Activated T-cell treated with anti-CD3 and anti-CD28 coated beads, Interleukin-2, amount 50 U/mL, for 1 hour (primary cell): ENCODE data around the gene CREB5.

Experiments
- DNase-seq: peaks from one replicate; pipeline ENCODE4 v3.0.0-alpha.2; 2020

CREB5 gene

GRCh38 chr7:28621369-28621841 is 209.1 kb downstream of the CREB5 start:
- no peak for DNase-seq

GRCh38 chr7:28623105-28623730 is 210.9 kb downstream of the CREB5 start:
- no peak for DNase-seq

GRCh38 chr7:28623863-28624262 is 211.5 kb downstream of the CREB5 start:
- DNase-seq: no peak

- no peak for DNase-seq
Measured at GRCh38 chr7:28625432-28625831, 213.1 kb downstream of the CREB5 start.

- no peak for DNase-seq
Measured at GRCh38 chr7:28626221-28626620, 213.9 kb downstream of the CREB5 start.

- DNase-seq: no peak
Measured at GRCh38 chr7:28626624-28627262, 214.4 kb downstream of the CREB5 start.

GRCh38 chr7:28627263-28627653 is 214.9 kb downstream of the CREB5 start:
- DNase-seq: no peak

GRCh38 chr7:28627896-28628295 is 215.6 kb downstream of the CREB5 start:
- DNase-seq: no peak

GRCh38 chr7:28629216-28629842 is 217.0 kb downstream of the CREB5 start:
- no peak for DNase-seq

GRCh38 chr7:28630350-28630749 is 218.0 kb downstream of the CREB5 start:
- DNase-seq: no peak

- DNase-seq: no peak
Measured at GRCh38 chr7:28631995-28632394, 219.7 kb downstream of the CREB5 start.

- no peak for DNase-seq
Measured at GRCh38 chr7:28638914-28639313, 226.6 kb downstream of the CREB5 start.

GRCh38 chr7:28640001-28640400 is 227.7 kb downstream of the CREB5 start:
- no peak for DNase-seq

GRCh38 chr7:28641752-28642545 is 229.6 kb downstream of the CREB5 start:
- DNase-seq: no peak

GRCh38 chr7:28643188-28643569 is 230.9 kb downstream of the CREB5 start:
- no peak for DNase-seq

GRCh38 chr7:28643584-28644340 is 231.4 kb downstream of the CREB5 start:
- no peak for DNase-seq

- no peak for DNase-seq
Measured at GRCh38 chr7:28645866-28646265, 233.5 kb downstream of the CREB5 start.

GRCh38 chr7:28646376-28647075 is 234.2 kb downstream of the CREB5 start:
- no peak for DNase-seq

- DNase-seq: no peak
Measured at GRCh38 chr7:28647076-28647421, 234.7 kb downstream of the CREB5 start.

GRCh38 chr7:28649189-28649588 is 236.9 kb downstream of the CREB5 start:
- DNase-seq: no peak

- DNase-seq: no peak
Measured at GRCh38 chr7:28649811-28650210, 237.5 kb downstream of the CREB5 start.

- DNase-seq: no peak
Measured at GRCh38 chr7:28654110-28654509, 241.8 kb downstream of the CREB5 start.
